Heart left ventricle (tissue), 16 donors: Measurements from ENCODE around the gene STEEP1. TPM values are rescaled to one million over a fixed set of nuclear protein-coding genes. Genes with fewer than 3 reads are reported as not detected.

Source experiments
- ATAC-seq, 4 donors: fragments of 200-7000 bp; cut with Tn5 transposase; one replicate each; pipeline ENCODE4 v1.9.1; 2020 to 2022; ENCODE audit warnings: moderate library complexity in 4 of 4, mild to moderate bottlenecking in 3 of 4, moderate number of reproducible peaks in 1 of 4
- DNase-seq, 5 donors: peaks; one replicate each; pipeline ENCODE4 v3.0.0-alpha.2; 2020
- H3K27ac ChIP-seq, 12 donors: fragments of 200-600 bp; sonication (generic) in 4 of 12; one replicate each; pipeline versions ENCODE4 v1.5.0 to v1.8.0; 2016 to 2022; ENCODE audit warnings: mild to moderate bottlenecking in 2 of 12
- H3K27me3 ChIP-seq, 9 donors: fragments of 200-600 bp; sonication (generic) in 2 of 9; one replicate each; pipeline versions ENCODE4 v1.5.1 to v1.8.0; 2016 to 2022; ENCODE audit warnings: mild to moderate bottlenecking in 3 of 9
- H3K36me3 ChIP-seq, 9 donors: fragments of 200-600 bp; sonication (generic) in 2 of 9; one replicate each; pipeline versions ENCODE4 v1.5.0 to v1.8.0; 2018 to 2022; ENCODE audit warnings: mild to moderate bottlenecking in 2 of 9
- H3K4me1 ChIP-seq, 12 donors: fragments of 200-600 bp; sonication (generic) in 4 of 12; one replicate each; pipeline versions ENCODE4 v1.5.0 to v1.8.0; 2016 to 2022; ENCODE audit warnings: mild to moderate bottlenecking in 3 of 12
- H3K4me3 ChIP-seq, 12 donors: fragments of 200-600 bp; sonication (generic) in 4 of 12; one replicate each; pipeline versions ENCODE4 v1.5.0 to v1.8.0; 2017 to 2022; ENCODE audit warnings: mild to moderate bottlenecking in 9 of 12, moderate library complexity in 4 of 12
- H3K9me3 ChIP-seq, 12 donors: fragments of 200-600 bp; sonication (generic) in 4 of 12; one replicate each; pipeline versions ENCODE4 v1.5.0 to v1.8.0; 2016 to 2022; ENCODE audit warnings: mild to moderate bottlenecking in 1 of 12
- CTCF ChIP-seq, 12 donors: fragments of 200-600 bp; sonication (generic) in 4 of 12; IDR thresholded peaks; one replicate each; pipeline versions ENCODE4 v1.5.0 to v1.8.0; 2018 to 2022; ENCODE audit warnings: antibody characterized with exemption in 12 of 12, mild to moderate bottlenecking in 5 of 12
- POLR2A ChIP-seq, 2 donors: fragments of 450-650 bp; IDR thresholded peaks; one replicate each; pipeline ENCODE4 v1.6.1; 2017; ENCODE audit warnings: antibody characterized with exemption in 2 of 2, mild to moderate bottlenecking in 2 of 2, moderate library complexity in 2 of 2
- WGBS, 4 donors: extraction: QIAGEN DNeasy Blood & Tissue Kit in 2 of 4; methylation state at CpG; one replicate each; pipeline versions ENCODE4 v1.1.5 to v1.1.7; 2013 to 2018; 5-methylcytosine and 5-hydroxymethylcytosine counted together
- intact Hi-C, 10 donors: fragments of 100-400 bp; cut with DNase I; formaldehyde crosslinking; loops; one replicate each; pipeline versions ENCODE4 v1.11.1 to v1.14.2; 2022
- polyA plus RNA-seq, 2 donors: library from polyadenylated mRNA; stranded (reverse); fragments of 200-250 nt; gene quantifications; one replicate each; pipeline ENCODE4 v1.2.3, GENCODE V29; 2013
- total RNA-seq, 9 donors: library from RNA; depleted of rRNA in 2 of 9; stranded (reverse); fragments of >200 nt in 2 of 9; fragmentation: NEBNext Ultra II Directional in 3 of 9; extraction: Animal tissue kit (Norgen Biotek cat#: 25700) in 3 of 9; gene quantifications; one replicate each; pipeline versions ENCODE4 v1.1.0 to v1.2.4, GENCODE V29; 2016 to 2023
- donor health status: ischemic (EF 13 %, LVEDD 7.1; RV severe dilation, severe dysfunction).
- donor health status: healthy with polysubstance abuse.
- donor health status: DM: no; HTN: yes; CAD: no.
- donor health status: DM: no; HTN: no; CAD: no.
- donor health status: ischemic (EF 25% LVEDD 6.9; RV normal size, moderate dysfunction).
- donor health status: ischemic (EF 25% LVEDD 5.7; RV mildly dilated, moderate dysfunction).
- donor health status: healthy.
- donor health status: DM: yes; HTN: yes; CAD: no.
- donor health status: ischemic (EF 35%, LVEDD 5.7; RV mildly dilated, moderate dysfunction).
- donor health status: nonischemic (EF 11% LVEDD 7.7; RV severe dilation, severe dysfunction).
- donor health status: DM: yes; HTN: yes; CAD: no.
- donor health status: PGD.
- donor health status: ischemic (EF 29% LVEDD 5.4; RV normal size, mild dysfunction).
- donor health status: nonischemic (EF 23%, LVEDD 6.1; RV moderate dilation, normal function).

STEEP1 gene
- total and polyA plus RNA-seq, 11 donors, result 5.4 to 21.7 (median 16.7) TPM

- Histone ChIP-seq H3K4me3 (no peak overlapping the region), H3K36me3 (peaks cover 0 to 3% (median 0%) of the 10 kb centered on the region in 9 donors), H3K9me3 (no peaks in the 10 kb centered on the region), H3K27me3 (peaks cover 0 to 5% (median 0%) of the 10 kb centered on the region in 9 donors), H3K27ac (no peak overlapping the region), H3K4me1 (peaks cover 0 to 7% (median 0%) of the 10 kb centered on the region in 12 donors)
- intact Hi-C loops, result loop anchor here in 2 of 10 donors (10.0 kb wide), 2 partner anchors 88 to 122 kb away; no protein-coding TSS in a partner anchor
- TF ChIP-seq POLR2A (IDR thresholded peaks at IDR 0.05) (no peak), CTCF (IDR thresholded peaks at IDR 0.05) (no peak)
- 67 to 84% (median 78%) methylated on average over 9 of the region's 9 CpGs for WGBS, 4 donors
- DNase-seq, result no peak
- ATAC-seq, result no peak
These were observed 37.6 kb upstream of the STEEP1 start for GRCh38 chrX:119602701-119603255.

- ATAC-seq (no peak), DNase-seq (no peak)
- intact Hi-C loops, result no loop called here
- no peaks in the 10 kb centered on the region for H3K9me3 ChIP-seq
- WGBS, 4 donors, result 91 to 96% (median 94%) methylated on average over 5 of the region's 5 CpGs
- peaks cover 0 to 4% (median 0%) of the 10 kb centered on the region in 9 donors for H3K27me3 ChIP-seq
- peaks cover 0 to 56% (median 26%) of the 10 kb centered on the region in 9 donors for H3K36me3 ChIP-seq
- TF ChIP-seq CTCF (IDR thresholded peaks at IDR 0.05), result no peak
- TF ChIP-seq POLR2A (IDR thresholded peaks at IDR 0.05), result no peak
- no peak overlapping the region for H3K4me3 ChIP-seq
- no peak overlapping the region for H3K27ac ChIP-seq
- H3K4me1 ChIP-seq, result no peaks in the 10 kb centered on the region
These were observed 24.6 kb upstream of the STEEP1 start for GRCh38 chrX:119589810-119590209.

DNA sequence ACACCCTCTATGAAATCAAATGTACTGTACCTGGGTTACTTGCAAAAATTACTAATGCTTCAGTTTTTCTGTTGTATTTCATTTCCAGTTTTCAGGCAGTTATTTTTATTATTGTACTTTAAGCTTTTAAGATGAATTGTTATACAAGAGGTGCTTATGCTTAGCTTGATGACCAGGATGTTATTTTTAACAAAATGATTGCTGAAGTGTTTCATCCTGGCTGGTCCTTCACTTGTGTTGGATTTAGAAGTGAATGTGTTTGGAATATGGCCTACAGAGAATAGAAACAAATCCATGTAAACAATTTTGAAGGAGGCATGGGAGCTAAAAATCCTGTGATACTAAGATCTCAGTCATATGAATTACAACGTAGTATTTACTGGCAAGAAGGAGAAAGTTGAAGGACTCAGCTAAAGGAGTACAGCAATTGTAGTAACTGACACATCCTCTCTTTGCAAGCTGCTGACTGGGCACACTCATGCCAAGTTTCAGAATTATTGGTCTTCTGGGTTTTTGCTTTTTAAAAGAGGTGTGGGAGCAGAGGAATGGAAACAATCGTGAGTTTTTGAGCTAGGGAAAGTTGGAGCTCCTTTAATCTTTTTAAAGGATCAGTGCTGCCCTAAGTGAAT is 18.3 kb upstream of the STEEP1 start:
- Histone ChIP-seq H3K9me3 (no peaks in the 10 kb centered on the region), H3K4me3 (no peak overlapping the region), H3K4me1 (peaks cover 0 to 16% (median 0%) of the 10 kb centered on the region in 12 donors), H3K27ac (peak overlapping the region in 9 of 12 donors; percentile 7 to 73 (median 60)), H3K27me3 (peaks cover 0 to 4% (median 0%) of the 10 kb centered on the region in 9 donors), H3K36me3 (peaks cover 0 to 33% (median 0%) of the 10 kb centered on the region in 9 donors)
- intact Hi-C loops, result no loop called here
- no peak for TF ChIP-seq POLR2A (IDR thresholded peaks at IDR 0.05)
- no peak for TF ChIP-seq CTCF (IDR thresholded peaks at IDR 0.05)
- ATAC-seq, result peak in 3 of 4 donors; percentile 51 to 72 (median 55)
- no peak for DNase-seq
- WGBS, 4 donors, result 31 to 56% (median 48%) methylated on average over 2 of the region's 2 CpGs

GRCh38 chrX:119579414-119579813 is 14.2 kb upstream of the STEEP1 start:
- Histone ChIP-seq H3K27me3 (peaks cover 0 to 7% (median 0%) of the 10 kb centered on the region in 9 donors), H3K9me3 (no peaks in the 10 kb centered on the region), H3K4me3 (no peak overlapping the region), H3K4me1 (peaks cover 0 to 25% (median 7%) of the 10 kb centered on the region in 12 donors), H3K36me3 (peaks cover 0 to 39% (median 4%) of the 10 kb centered on the region in 9 donors), H3K27ac (no peak overlapping the region)
- DNase-seq (no peak), ATAC-seq (no peak)
- no peak for TF ChIP-seq POLR2A (IDR thresholded peaks at IDR 0.05)
- no peak for TF ChIP-seq CTCF (IDR thresholded peaks at IDR 0.05)
- intact Hi-C loops, result loop anchor here in 1 of 10 donors (10.0 kb wide), 2 partner anchors 65 to 95 kb away; no protein-coding TSS in a partner anchor
